Measurements from ENCODE around the gene IER5L.
A peak's percentile ranks its signal among the peaks of the same experiment; 100 is the strongest.
"Not testable (repeated sequence)": the region's sequence is repeated elsewhere in the genome, so short reads cannot be mapped to it uniquely, and the experiment has no call there.

The IER5L gene

DNA sequence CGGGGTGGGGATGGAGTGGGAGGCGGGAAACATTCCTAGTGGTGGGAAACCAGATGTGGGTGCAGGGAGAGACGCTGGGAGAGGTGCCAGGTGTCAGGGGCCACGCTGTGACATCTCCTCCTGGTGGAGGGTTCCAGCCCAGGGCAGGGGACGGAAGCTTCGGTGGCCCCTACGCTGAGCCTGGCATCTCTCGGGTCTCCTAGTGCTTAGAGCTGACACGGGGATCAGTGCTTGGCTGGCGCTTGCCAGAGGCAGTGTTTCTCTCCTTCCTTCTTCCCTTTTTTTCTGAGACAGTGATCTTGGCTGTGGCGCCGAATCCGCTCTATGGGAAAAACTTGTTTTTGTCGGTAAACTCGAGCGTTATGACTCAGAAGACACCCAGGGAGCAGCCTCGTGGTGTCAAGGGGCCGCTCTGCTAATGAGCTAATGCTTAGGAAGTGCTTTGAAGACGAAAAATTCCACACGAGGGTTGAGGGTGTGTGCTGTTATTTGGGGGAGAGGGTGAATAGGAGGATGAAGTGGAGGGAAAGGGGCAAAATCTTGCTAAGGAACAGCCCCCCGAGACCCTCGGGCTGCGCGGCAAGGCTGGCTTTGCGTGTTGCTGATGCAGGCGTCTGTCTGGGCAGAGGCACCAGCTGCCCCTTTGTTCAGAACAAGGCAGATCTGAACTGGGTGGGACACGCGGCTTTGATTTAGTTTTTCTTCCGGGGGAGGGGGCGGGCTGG is 20.4 kb upstream of the IER5L start:
- Histone ChIP-seq H3K27ac (peak overlapping the region; percentile 89), H3K27me3 (replicated peaks) (no peaks in the 10 kb centered on the region), H3K4me3 (ENCODE audit: low read depth, low read length) (peak overlapping the region; percentile 30), H3K36me3 (replicated peaks) (no peaks in the 10 kb centered on the region)
- DNase-seq: peak; percentile 84
- TF ChIP-seq, protein P1, sequence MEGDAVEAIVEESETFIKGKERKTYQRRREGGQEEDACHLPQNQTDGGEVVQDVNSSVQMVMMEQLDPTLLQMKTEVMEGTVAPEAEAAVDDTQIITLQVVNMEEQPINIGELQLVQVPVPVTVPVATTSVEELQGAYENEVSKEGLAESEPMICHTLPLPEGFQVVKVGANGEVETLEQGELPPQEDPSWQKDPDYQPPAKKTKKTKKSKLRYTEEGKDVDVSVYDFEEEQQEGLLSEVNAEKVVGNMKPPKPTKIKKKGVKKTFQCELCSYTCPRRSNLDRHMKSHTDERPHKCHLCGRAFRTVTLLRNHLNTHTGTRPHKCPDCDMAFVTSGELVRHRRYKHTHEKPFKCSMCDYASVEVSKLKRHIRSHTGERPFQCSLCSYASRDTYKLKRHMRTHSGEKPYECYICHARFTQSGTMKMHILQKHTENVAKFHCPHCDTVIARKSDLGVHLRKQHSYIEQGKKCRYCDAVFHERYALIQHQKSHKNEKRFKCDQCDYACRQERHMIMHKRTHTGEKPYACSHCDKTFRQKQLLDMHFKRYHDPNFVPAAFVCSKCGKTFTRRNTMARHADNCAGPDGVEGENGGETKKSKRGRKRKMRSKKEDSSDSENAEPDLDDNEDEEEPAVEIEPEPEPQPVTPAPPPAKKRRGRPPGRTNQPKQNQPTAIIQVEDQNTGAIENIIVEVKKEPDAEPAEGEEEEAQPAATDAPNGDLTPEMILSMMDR (IDR thresholded peaks at IDR 0.05; ENCODE audit: low read depth, low read length, missing control alignments): peak; percentile 31
- in situ Hi-C loops (cut with HindIII; ENCODE audit: low pct_ligation_motif_present, low sequenced_read_pairs): no loop called here

- in situ Hi-C loops (cut with HindIII; ENCODE audit: low pct_ligation_motif_present, low sequenced_read_pairs): no loop called here
- peak overlapping the region; percentile 89 for H3K27ac ChIP-seq
- H3K36me3 ChIP-seq (replicated peaks): no peaks in the 10 kb centered on the region
- TF ChIP-seq, protein P1 (IDR thresholded peaks at IDR 0.05; ENCODE audit: low read depth, low read length, missing control alignments): no peak
- no peak overlapping the region for H3K4me3 ChIP-seq (ENCODE audit: low read depth, low read length)
- H3K27me3 ChIP-seq (replicated peaks): no peaks in the 10 kb centered on the region
- DNase-seq: no peak
Observed at GRCh38 chr9:129197978-129198318, 19.9 kb upstream of the IER5L start.

GRCh38 chr9:129197045-129197444 is 19.0 kb upstream of the IER5L start:
- H3K27me3 ChIP-seq (replicated peaks); H3K4me3 ChIP-seq (ENCODE audit: low read depth, low read length); DNase-seq; H3K27ac ChIP-seq; in situ Hi-C loops (cut with HindIII; ENCODE audit: low pct_ligation_motif_present, low sequenced_read_pairs); H3K36me3 ChIP-seq (replicated peaks): not testable (repeated sequence)

DNA sequence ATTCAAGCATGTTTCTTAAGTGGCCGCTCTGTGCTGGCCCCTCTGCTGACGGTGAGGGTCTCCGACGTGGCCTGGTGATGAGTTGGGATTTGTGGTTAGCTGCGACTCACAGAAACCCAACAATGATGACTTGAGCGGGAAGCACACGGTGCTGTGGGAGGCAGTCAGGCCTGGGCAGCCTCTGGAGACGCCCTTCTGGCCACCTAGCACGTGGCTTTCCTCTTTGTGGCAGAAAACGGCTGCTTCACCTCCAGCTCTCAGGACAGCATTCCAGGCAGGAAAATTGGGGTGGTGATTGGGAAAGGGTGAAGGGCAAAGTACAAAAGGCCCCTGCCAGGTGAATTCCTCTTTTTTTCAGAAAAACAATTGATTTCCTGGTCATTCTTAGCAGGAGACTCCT is 17.5 kb upstream of the IER5L start:
- TF ChIP-seq, protein P1 (IDR thresholded peaks at IDR 0.05; ENCODE audit: low read depth, low read length, missing control alignments): no peak
- Histone ChIP-seq H3K27me3 (replicated peaks) (no peaks in the 10 kb centered on the region), H3K4me3 (ENCODE audit: low read depth, low read length) (no peak overlapping the region), H3K27ac (no peak overlapping the region), H3K36me3 (replicated peaks) (no peaks in the 10 kb centered on the region)
- no peak for DNase-seq
- in situ Hi-C loops (cut with HindIII; ENCODE audit: low pct_ligation_motif_present, low sequenced_read_pairs): no loop called here

GRCh38 chr9:129194221-129194620 is 16.2 kb upstream of the IER5L start:
- no peak for DNase-seq
- no peaks in the 10 kb centered on the region for H3K36me3 ChIP-seq (replicated peaks)
- TF ChIP-seq, protein P1 (IDR thresholded peaks at IDR 0.05; ENCODE audit: low read depth, low read length, missing control alignments): no peak
- no peak overlapping the region for H3K4me3 ChIP-seq (ENCODE audit: low read depth, low read length)
- in situ Hi-C loops (cut with HindIII; ENCODE audit: low pct_ligation_motif_present, low sequenced_read_pairs): no loop called here
- H3K27me3 ChIP-seq (replicated peaks): no peaks in the 10 kb centered on the region
- H3K27ac ChIP-seq: no peak overlapping the region

- no peak overlapping the region for H3K27ac ChIP-seq
- no peaks in the 10 kb centered on the region for H3K36me3 ChIP-seq (replicated peaks)
- H3K4me3 ChIP-seq (ENCODE audit: low read depth, low read length): no peak overlapping the region
- no peak for DNase-seq
- in situ Hi-C loops (cut with HindIII; ENCODE audit: low pct_ligation_motif_present, low sequenced_read_pairs): no loop called here
- H3K27me3 ChIP-seq (replicated peaks): no peaks in the 10 kb centered on the region
- TF ChIP-seq, protein P1 (IDR thresholded peaks at IDR 0.05; ENCODE audit: low read depth, low read length, missing control alignments): no peak
Observed at GRCh38 chr9:129193655-129194054, 15.6 kb upstream of the IER5L start.
